BJ (cell line): Measurements from ENCODE around the gene TMED1. TPM values are rescaled to one million over a fixed set of nuclear protein-coding genes. Genes with fewer than 3 reads are reported as not detected.

Source experiments
- CTCF ChIA-PET: fragments of 350-600 bp; formaldehyde crosslinking; extraction: SDS; loops from one replicate; lab custom pipeline; 2021; ENCODE audit warnings: antibody characterized with exemption, inconsistent platforms; lab: Yijun Ruan, JAX
- POLR2A ChIA-PET: fragments of 300-600 bp; sonication (Branson Sonifier 250); formaldehyde crosslinking; extraction: SDS; loops from one replicate; lab custom pipeline; 2021; ENCODE audit warnings: antibody characterized with exemption; lab: Charles Lee
- DNase-seq: peaks from one replicate; pipeline ENCODE4 v3.0.0-alpha.2; 2011; ENCODE audit warnings: low read depth
- H3K27me3 ChIP-seq: 2 replicates; pipeline ENCODE4 v1.6.0; 2011; ENCODE audit warnings: low read length; ENCODE audit not compliant: control insufficient read depth, insufficient read depth
- H3K36me3 ChIP-seq: 2 replicates; pipeline ENCODE4 v1.5.1; 2011; ENCODE audit warnings: low read length; ENCODE audit not compliant: control insufficient read depth, insufficient read depth
- H3K4me3 ChIP-seq: 2 replicates; pipeline ENCODE4 v1.5.1; 2011; ENCODE audit warnings: low read depth, mild to moderate bottlenecking, control low read depth, low read length
- CTCF ChIP-seq: IDR thresholded peaks from 2 replicates; pipeline ENCODE4 v1.5.1; 2011; ENCODE audit warnings: low read depth, mild to moderate bottlenecking, control low read depth, inconsistent platforms, low read length, moderate library complexity; ENCODE audit not compliant: insufficient read depth
- polyA plus RNA-seq: library from polyadenylated mRNA; depleted of rRNA; stranded (reverse); fragments of >200 nt; gene quantifications from 2 replicates; pipeline ENCODE4 v1.2.3, GENCODE V29; 2011

Gene TMED1
- polyA plus RNA-seq, 1 experiment = 85.3 TPM

- H3K36me3 ChIP-seq = peaks cover 19% of the 10 kb centered on the region
- POLR2A ChIA-PET = interaction anchor here (0.9 kb wide), 1 partner anchor 26 kb away, joined by 3 read pairs; the partner anchor contains the start of gene TMED1
- H3K27me3 ChIP-seq = no peaks in the 10 kb centered on the region
- no peak for DNase-seq
- H3K4me3 ChIP-seq = no peak overlapping the region
- CTCF ChIA-PET = interaction anchor here (0.7 kb wide), 1 partner anchor 57 kb away, joined by 3 read pairs; no protein-coding TSS in a partner anchor
- TF ChIP-seq CTCF = no peak
Measured at GRCh38 chr19:10809651-10810285, 26.2 kb downstream of the TMED1 start.

GRCh38 chr19:10808937-10809649, 26.9 kb downstream of the TMED1 start:
- Histone ChIP-seq H3K4me3 (no peak overlapping the region), H3K27me3 (no peaks in the 10 kb centered on the region), H3K36me3 (peaks cover 18% of the 10 kb centered on the region)
- ChIA-PET CTCF (interaction anchor here (0.7 kb wide), 1 partner anchor 56 kb away, joined by 3 read pairs; no protein-coding TSS in a partner anchor), POLR2A (no interaction called here)
- TF ChIP-seq CTCF = no peak
- no peak for DNase-seq

GRCh38 chr19:10805758-10806247, 30.2 kb downstream of the TMED1 start:
- no peak for TF ChIP-seq CTCF
- peaks cover 25% of the 10 kb centered on the region for H3K36me3 ChIP-seq
- no peak overlapping the region for H3K4me3 ChIP-seq
- no peak for DNase-seq
- POLR2A ChIA-PET = interaction anchor here (0.6 kb wide), 1 partner anchor 87 kb away, joined by 4 read pairs; no protein-coding TSS in a partner anchor
- H3K27me3 ChIP-seq = no peaks in the 10 kb centered on the region
- CTCF ChIA-PET = no interaction called here

- TF ChIP-seq CTCF = no peak
- POLR2A ChIA-PET = no interaction called here
- DNase-seq = no peak
- Histone ChIP-seq H3K4me3 (no peak overlapping the region), H3K36me3 (peaks cover 28% of the 10 kb centered on the region), H3K27me3 (no peaks in the 10 kb centered on the region)
- CTCF ChIA-PET = interaction anchor here (1.3 kb wide), 1 partner anchor 11 kb away, joined by 3 read pairs; no protein-coding TSS in a partner anchor
Measured at GRCh38 chr19:10805065-10805757, 30.8 kb downstream of the TMED1 start.

- Histone ChIP-seq H3K4me3 (no peak overlapping the region), H3K27me3 (no peaks in the 10 kb centered on the region), H3K36me3 (peaks cover 28% of the 10 kb centered on the region)
- no peak for DNase-seq
- TF ChIP-seq CTCF = no peak
- ChIA-PET POLR2A (no interaction called here), CTCF (no interaction called here)
Measured at GRCh38 chr19:10803252-10803651, 32.8 kb downstream of the TMED1 start.
